T-helper 17 cell (primary cell): ENCODE results near the gene DLG2. TPM values are rescaled to one million over a fixed set of nuclear protein-coding genes. Genes with fewer than 3 reads are reported as not detected.

Experiments used
- ATAC-seq: fragments of 150-1000 bp; cut with Tn5 transposase; 2 replicates; pipeline ENCODE4 v1.10.0; 2021; ENCODE audit warnings: mild to moderate bottlenecking, moderate library complexity
- DNase-seq, 3 donors: peaks; one replicate each; pipeline versions ENCODE4 v3.0.0 to v3.0.0-alpha.2; 2020 to 2021
- H3K9me3 ChIP-seq: one replicate; pipeline ENCODE4 v1.7.0; 2013; ENCODE audit warnings: low read length, mild to moderate bottlenecking; ENCODE audit not compliant: control insufficient read depth, poor library complexity, severe bottlenecking
- H3K27ac Mint-ChIP-seq: one replicate; pipeline ENCODE4 v1.8.0; 2022; ENCODE audit warnings: mild to moderate bottlenecking, moderate library complexity, mixed read lengths
- H3K27me3 Mint-ChIP-seq: one replicate; pipeline ENCODE4 v1.8.0; 2022; ENCODE audit warnings: mixed read lengths
- H3K36me3 Mint-ChIP-seq: one replicate; pipeline ENCODE4 v1.8.0; 2022; ENCODE audit warnings: low read depth, mixed read lengths
- H3K4me1 Mint-ChIP-seq: one replicate; pipeline ENCODE4 v1.8.0; 2022; ENCODE audit warnings: mild to moderate bottlenecking, mixed read lengths
- H3K4me3 Mint-ChIP-seq: one replicate; pipeline ENCODE4 v1.8.0; 2022; ENCODE audit warnings: mild to moderate bottlenecking, moderate library complexity, mixed read lengths
- total RNA-seq, 4 donors: library from RNA in 2 of 4; stranded (reverse) in 2 of 4; gene quantifications; one replicate each; pipeline ENCODE4 v1.2.3 and lab custom pipeline; 2022 to 2026

DLG2 gene
- total RNA-seq, 2 donors from 2014 or later, result 1.0 to 2.2 TPM

- H3K4me1 Mint-ChIP-seq, result peaks cover 7% of the 10 kb centered on the region
- ATAC-seq, result no peak
- H3K27me3 Mint-ChIP-seq, result peaks cover 24% of the 10 kb centered on the region
- DNase-seq, result no peak
- no peaks in the 10 kb centered on the region for H3K36me3 Mint-ChIP-seq
- H3K4me3 Mint-ChIP-seq, result peak overlapping the region; percentile 45
- H3K27ac Mint-ChIP-seq, result peak overlapping the region; percentile 47
- H3K9me3 ChIP-seq, result no peaks in the 10 kb centered on the region
These were observed 1903.1 kb downstream of the DLG2 start for GRCh38 chr11:83723999-83724398.

- peaks cover 7% of the 10 kb centered on the region for H3K4me1 Mint-ChIP-seq
- no peak overlapping the region for H3K27ac Mint-ChIP-seq
- no peak for DNase-seq
- H3K4me3 Mint-ChIP-seq, result no peak overlapping the region
- H3K9me3 ChIP-seq, result no peaks in the 10 kb centered on the region
- peaks cover 28% of the 10 kb centered on the region for H3K27me3 Mint-ChIP-seq
- H3K36me3 Mint-ChIP-seq, result no peaks in the 10 kb centered on the region
- no peak for ATAC-seq
These were observed 1904.6 kb downstream of the DLG2 start for GRCh38 chr11:83722392-83723119.

GRCh38 chr11:83721263-83721662 lies 1905.9 kb downstream of the DLG2 start:
- no peaks in the 10 kb centered on the region for H3K9me3 ChIP-seq
- Mint-ChIP-seq H3K27ac (no peak overlapping the region), H3K27me3 (peaks cover 21% of the 10 kb centered on the region)

GRCh38 chr11:83720675-83721074 lies 1906.5 kb downstream of the DLG2 start:
- Mint-ChIP-seq H3K4me1 (peaks cover 4% of the 10 kb centered on the region), H3K4me3 (no peak overlapping the region), H3K36me3 (no peaks in the 10 kb centered on the region), H3K27ac (no peak overlapping the region), H3K27me3 (peaks cover 23% of the 10 kb centered on the region)
- no peak for DNase-seq
- no peaks in the 10 kb centered on the region for H3K9me3 ChIP-seq
- no peak for ATAC-seq

More at GRCh38 chr11:83721263-83721662, 1905.9 kb downstream of the DLG2 start:
- DNase-seq (no peak), ATAC-seq (no peak)
- Mint-ChIP-seq H3K36me3 (no peaks in the 10 kb centered on the region), H3K4me3 (no peak overlapping the region), H3K4me1 (peaks cover 4% of the 10 kb centered on the region)

GRCh38 chr11:83717537-83717936 lies 1909.6 kb downstream of the DLG2 start:
- Mint-ChIP-seq H3K4me3 (no peak overlapping the region), H3K27me3 (peaks cover 12% of the 10 kb centered on the region), H3K27ac (no peak overlapping the region), H3K36me3 (peaks cover 2% of the 10 kb centered on the region), H3K4me1 (no peaks in the 10 kb centered on the region)
- H3K9me3 ChIP-seq, result no peaks in the 10 kb centered on the region
- ATAC-seq, result no peak
- no peak for DNase-seq

- no peak overlapping the region for H3K4me3 Mint-ChIP-seq
- DNase-seq (no peak), ATAC-seq (no peak)
- no peak overlapping the region for H3K27ac Mint-ChIP-seq
- peaks cover 2% of the 10 kb centered on the region for H3K36me3 Mint-ChIP-seq
- no peaks in the 10 kb centered on the region for H3K9me3 ChIP-seq
- no peaks in the 10 kb centered on the region for H3K4me1 Mint-ChIP-seq
- peaks cover 12% of the 10 kb centered on the region for H3K27me3 Mint-ChIP-seq
These were observed 1911.1 kb downstream of the DLG2 start for GRCh38 chr11:83715927-83716535.

GRCh38 chr11:83713708-83714107 lies 1913.4 kb downstream of the DLG2 start:
- Mint-ChIP-seq H3K4me1 (no peaks in the 10 kb centered on the region), H3K27ac (no peak overlapping the region), H3K4me3 (no peak overlapping the region), H3K36me3 (peaks cover 2% of the 10 kb centered on the region), H3K27me3 (peaks cover 19% of the 10 kb centered on the region)
- DNase-seq (no peak), ATAC-seq (no peak)
- H3K9me3 ChIP-seq, result no peaks in the 10 kb centered on the region

GRCh38 chr11:83711106-83711527 lies 1916.0 kb downstream of the DLG2 start:
- ATAC-seq, result no peak
- Mint-ChIP-seq H3K36me3 (peaks cover 2% of the 10 kb centered on the region), H3K27ac (no peak overlapping the region), H3K27me3 (peaks cover 10% of the 10 kb centered on the region), H3K4me1 (no peaks in the 10 kb centered on the region), H3K4me3 (no peak overlapping the region)
- no peak for DNase-seq
- no peaks in the 10 kb centered on the region for H3K9me3 ChIP-seq

GRCh38 chr11:83709434-83709833 lies 1917.7 kb downstream of the DLG2 start:
- Mint-ChIP-seq H3K36me3 (peaks cover 2% of the 10 kb centered on the region), H3K4me3 (no peak overlapping the region), H3K27me3 (peaks cover 7% of the 10 kb centered on the region), H3K27ac (no peak overlapping the region), H3K4me1 (no peaks in the 10 kb centered on the region)
- no peaks in the 10 kb centered on the region for H3K9me3 ChIP-seq
- DNase-seq, result no peak
- no peak for ATAC-seq

GRCh38 chr11:83706566-83706965 lies 1920.6 kb downstream of the DLG2 start:
- no peak for ATAC-seq
- Mint-ChIP-seq H3K4me1 (no peaks in the 10 kb centered on the region), H3K36me3 (no peaks in the 10 kb centered on the region)

GRCh38 chr11:83702796-83703195 lies 1924.3 kb downstream of the DLG2 start:
- DNase-seq (no peak), ATAC-seq (no peak)
- Mint-ChIP-seq H3K4me3 (no peak overlapping the region), H3K4me1 (no peaks in the 10 kb centered on the region), H3K27ac (no peak overlapping the region), H3K27me3 (peaks cover 9% of the 10 kb centered on the region), H3K36me3 (no peaks in the 10 kb centered on the region)
- H3K9me3 ChIP-seq, result no peaks in the 10 kb centered on the region

More at GRCh38 chr11:83706566-83706965, 1920.6 kb downstream of the DLG2 start:
- no peak for DNase-seq
- Mint-ChIP-seq H3K27me3 (peaks cover 16% of the 10 kb centered on the region), H3K4me3 (no peak overlapping the region), H3K27ac (no peak overlapping the region)
- no peaks in the 10 kb centered on the region for H3K9me3 ChIP-seq

- no peaks in the 10 kb centered on the region for H3K9me3 ChIP-seq
- Mint-ChIP-seq H3K27me3 (peaks cover 2% of the 10 kb centered on the region), H3K27ac (no peak overlapping the region), H3K36me3 (no peaks in the 10 kb centered on the region), H3K4me1 (no peaks in the 10 kb centered on the region), H3K4me3 (no peak overlapping the region)
- ATAC-seq (no peak), DNase-seq (no peak)
These were observed 1929.6 kb downstream of the DLG2 start for GRCh38 chr11:83697518-83697917.

GRCh38 chr11:83695046-83695445 lies 1932.1 kb downstream of the DLG2 start:
- H3K27me3 Mint-ChIP-seq, result peaks cover 6% of the 10 kb centered on the region
- DNase-seq, result no peak
- no peak for ATAC-seq
- H3K4me3 Mint-ChIP-seq, result no peak overlapping the region
- H3K4me1 Mint-ChIP-seq, result no peaks in the 10 kb centered on the region
- no peaks in the 10 kb centered on the region for H3K9me3 ChIP-seq
- no peak overlapping the region for H3K27ac Mint-ChIP-seq
- H3K36me3 Mint-ChIP-seq, result no peaks in the 10 kb centered on the region
